Measurements from ENCODE around the gene APC2.
"Not testable (repeated sequence)": the region's sequence is repeated elsewhere in the genome, so short reads cannot be mapped to it uniquely, and the experiment has no call there.

- TF ChIP-seq EZH2 (IDR thresholded peaks at IDR 0.05); POLR2AphosphoS5 (IDR thresholded peaks at IDR 0.05; ENCODE audit: borderline replicate concordance, low read depth, low read length): not testable (repeated sequence)
These were observed 69.9 kb downstream of the APC2 start for GRCh38 chr19:1519802-1520201.

All from SK-N-MC (cell line).